Hypothalamus (tissue), 51 donors: Measurements from ENCODE around the gene GFOD1.
"Not testable (repeated sequence)": the region's sequence is repeated elsewhere in the genome, so short reads cannot be mapped to it uniquely, and the experiment has no call there.

Experiments
- DNase-seq, 51 donors: peaks; one replicate each; lab custom pipeline; 2025; lab: John Stamatoyannopoulos, UW

Gene GFOD1

GRCh38 chr6:13409991-13410390 is 77.4 kb downstream of the GFOD1 start:
- no peak for DNase-seq

DNA sequence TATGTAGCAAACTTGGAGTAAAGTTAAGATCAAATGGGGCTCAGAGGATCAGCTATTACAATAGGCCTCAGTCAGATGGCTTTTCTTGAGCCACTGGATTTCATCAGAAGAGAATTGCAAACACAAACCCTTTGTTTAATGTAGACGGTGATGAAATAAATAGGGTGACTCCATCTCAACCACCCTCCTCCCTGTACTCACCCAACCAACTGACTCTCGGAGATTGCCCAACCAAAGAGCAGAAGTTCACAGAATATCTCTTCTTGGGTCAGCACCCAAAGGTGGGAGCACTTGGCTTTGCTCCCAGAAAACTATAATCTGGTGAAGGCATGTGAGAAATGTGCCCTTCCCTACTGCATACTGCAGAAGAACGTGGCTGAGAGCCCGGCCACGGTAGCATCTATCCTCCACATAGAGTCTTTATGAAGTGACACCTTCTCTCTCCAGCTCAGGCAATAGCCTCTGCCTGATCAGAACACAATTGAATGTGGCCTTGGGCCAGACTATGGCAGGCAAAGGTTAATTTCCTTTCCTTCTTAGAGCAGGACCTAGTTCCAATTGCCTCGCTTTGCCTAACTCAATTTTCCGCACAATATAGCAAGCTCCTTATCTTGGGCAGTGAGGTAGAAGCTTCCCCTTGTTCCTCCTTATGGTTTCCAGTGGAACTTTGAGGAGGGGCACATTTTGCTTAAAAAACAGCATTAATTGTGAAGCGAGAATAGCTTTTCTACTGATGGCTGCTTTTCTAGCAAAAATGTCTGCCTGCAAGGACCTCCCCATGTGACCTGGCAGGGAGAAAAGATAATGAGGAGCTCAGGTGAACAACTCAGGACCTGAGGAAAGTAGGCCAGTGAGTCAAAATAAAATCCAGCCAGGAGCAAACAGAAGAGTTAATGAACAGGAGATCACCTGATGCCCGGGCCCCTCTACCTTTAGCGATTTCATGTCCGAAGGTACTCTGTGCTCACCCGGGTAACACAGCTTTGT is 79.4 kb downstream of the GFOD1 start:
- peak in 3 of 51 donors; percentile 23 to 49 (median 26) for DNase-seq

GRCh38 chr6:13407368-13407708 is 80.1 kb downstream of the GFOD1 start:
- peak in 1 of 51 donors; percentile 47 for DNase-seq

DNA sequence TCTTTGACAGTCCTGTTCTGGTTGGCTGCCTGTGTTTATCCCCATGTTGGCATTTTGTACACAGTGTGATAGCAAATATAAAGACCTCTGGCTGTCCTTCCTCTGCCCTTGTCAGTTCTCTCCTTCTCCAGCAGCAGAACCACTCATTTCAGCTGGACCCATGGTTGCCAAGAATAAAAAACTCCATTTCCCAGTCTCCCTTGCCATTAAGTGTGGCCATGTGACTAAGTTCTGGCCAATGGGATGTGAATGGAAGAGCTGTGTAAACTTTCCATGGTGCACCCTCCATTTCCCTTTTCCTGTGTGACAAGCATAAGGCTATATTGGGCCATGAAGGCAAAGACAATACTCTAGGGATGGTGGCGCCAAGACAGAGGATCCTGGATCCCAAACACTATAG is 80.6 kb downstream of the GFOD1 start:
- peak in 13 of 51 donors; percentile 6 to 72 (median 36) for DNase-seq

DNA sequence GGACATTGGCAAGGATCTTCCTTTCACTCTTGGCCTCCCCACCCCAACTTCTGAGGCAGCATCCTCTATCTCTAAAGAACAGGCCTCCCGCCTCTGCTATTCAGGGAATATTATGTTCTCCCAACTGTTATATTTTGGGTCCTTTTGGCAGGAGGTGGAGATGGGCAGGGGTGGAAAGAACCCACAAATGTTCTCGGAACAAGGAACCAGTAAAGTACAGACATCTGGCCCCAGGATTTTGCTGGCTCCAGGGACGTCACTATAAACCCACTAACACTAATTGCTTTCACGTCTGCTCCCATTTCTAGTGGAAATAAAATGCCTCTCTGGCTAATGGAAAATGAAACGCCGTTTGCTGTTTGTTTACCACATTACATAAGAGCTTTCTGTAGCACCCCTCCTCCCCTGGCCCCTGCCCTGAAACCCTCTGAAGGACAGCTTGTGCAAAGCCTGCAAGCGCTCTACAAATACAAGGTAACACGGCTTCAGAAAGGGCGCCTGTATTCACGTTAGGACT is 81.4 kb downstream of the GFOD1 start:
- DNase-seq: peak in 3 of 51 donors; percentile 31 to 52 (median 45)

DNA sequence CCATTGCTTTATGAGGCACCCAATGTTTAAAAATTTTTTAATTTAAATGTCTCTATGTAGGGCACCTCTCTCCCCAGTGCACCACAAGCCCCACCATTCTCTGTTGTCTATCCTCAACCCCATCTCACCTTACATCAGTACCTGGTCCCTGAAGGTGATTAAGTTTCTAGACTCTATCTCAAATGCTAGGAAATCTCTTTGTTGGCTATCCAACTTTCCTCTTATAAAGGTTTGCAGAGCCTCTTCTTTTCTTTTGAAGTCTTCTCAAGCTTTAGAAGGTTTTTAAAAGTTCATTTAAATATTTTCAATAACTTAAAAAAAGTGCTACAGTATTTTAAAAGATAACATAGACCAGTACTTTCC is 82.5 kb downstream of the GFOD1 start:
- DNase-seq: no peak

DNA sequence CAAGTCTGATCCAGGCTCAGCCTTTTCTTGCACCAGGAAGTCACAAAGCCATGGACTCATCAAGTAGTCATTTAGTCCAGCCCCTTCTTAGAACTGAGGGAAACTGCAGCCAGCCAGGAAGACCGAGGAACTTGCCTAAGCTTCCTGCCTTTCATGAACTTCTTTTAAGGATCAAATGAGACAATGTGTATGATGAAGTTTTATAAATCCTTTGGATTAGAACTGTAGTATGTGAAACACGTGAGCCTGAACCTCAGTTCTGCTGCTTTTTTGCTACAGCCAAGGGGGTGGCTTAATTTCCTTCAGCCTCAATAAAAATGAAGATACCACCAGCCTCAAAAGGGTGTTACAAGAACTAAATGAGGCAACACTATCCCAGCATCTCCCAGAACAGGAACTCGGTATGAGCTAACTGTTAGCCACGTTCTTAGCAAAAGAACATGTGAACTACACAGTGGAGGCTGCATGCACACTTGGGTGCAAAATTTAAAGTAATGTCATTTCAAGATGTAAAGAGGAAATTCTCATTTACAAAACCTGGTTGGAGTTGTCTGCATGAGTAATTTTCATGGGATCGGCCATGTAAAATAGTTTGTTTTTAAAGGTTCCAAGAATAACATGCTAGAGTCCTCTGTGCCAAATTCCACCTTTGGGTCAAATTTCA is 83.0 kb downstream of the GFOD1 start:
- peak in 1 of 51 donors; percentile 36 for DNase-seq

DNA sequence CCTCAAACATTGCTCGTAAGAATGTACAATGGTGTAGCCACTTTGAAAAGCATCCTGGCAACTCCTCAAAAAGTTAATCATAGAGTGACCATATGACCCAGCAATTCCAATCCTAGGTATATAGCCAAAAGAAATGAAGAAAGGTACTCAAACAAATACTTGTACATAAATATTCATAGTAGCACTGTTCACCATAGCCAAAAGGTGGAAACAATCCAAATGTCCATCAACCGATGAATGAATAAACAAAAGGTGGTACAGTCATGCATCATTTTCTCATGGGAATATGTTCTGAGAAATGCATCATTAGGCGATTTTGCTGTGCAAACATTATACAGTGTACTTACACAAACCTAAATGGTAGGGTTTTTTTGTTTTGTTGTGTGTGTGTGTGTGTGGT is 84.7 kb downstream of the GFOD1 start:
- no peak for DNase-seq

DNA sequence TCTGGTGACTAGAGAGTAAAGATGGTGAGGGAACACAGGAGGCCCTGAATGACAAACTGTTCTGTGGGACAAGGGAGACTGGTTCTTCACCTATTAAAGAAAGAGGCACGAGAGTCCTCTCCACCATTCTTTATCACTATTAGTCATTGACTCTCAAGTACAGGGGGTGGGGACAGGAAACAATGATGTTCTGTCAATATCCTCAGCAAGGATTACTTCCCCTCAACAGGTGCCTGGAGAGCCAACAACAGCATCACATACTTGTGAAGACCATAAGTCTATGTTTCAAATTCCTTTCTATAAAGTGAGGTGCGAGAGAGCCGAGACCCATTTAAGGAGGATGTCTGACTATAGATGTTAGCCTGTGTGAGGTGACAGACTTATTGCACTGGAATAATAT is 86.6 kb downstream of the GFOD1 start:
- no peak for DNase-seq

- DNase-seq: peak in 9 of 51 donors; percentile 9 to 41 (median 16)
These were observed 88.9 kb downstream of the GFOD1 start for GRCh38 chr6:13398421-13398994.

DNA sequence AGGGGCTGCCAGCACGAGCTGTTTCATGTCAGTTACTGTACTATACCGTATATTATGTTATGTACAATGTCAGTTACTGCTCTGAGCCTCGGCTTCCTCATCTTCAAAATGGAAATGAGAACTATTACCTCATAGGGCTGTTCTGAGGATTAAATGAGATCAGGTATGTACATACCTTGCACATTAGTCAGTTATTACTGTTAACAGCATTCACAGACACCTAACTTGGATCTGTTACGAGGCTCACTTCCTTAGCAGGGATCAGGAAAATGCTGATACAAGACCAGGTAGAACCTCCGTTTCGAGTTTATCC is 89.4 kb downstream of the GFOD1 start:
- DNase-seq: no peak

DNA sequence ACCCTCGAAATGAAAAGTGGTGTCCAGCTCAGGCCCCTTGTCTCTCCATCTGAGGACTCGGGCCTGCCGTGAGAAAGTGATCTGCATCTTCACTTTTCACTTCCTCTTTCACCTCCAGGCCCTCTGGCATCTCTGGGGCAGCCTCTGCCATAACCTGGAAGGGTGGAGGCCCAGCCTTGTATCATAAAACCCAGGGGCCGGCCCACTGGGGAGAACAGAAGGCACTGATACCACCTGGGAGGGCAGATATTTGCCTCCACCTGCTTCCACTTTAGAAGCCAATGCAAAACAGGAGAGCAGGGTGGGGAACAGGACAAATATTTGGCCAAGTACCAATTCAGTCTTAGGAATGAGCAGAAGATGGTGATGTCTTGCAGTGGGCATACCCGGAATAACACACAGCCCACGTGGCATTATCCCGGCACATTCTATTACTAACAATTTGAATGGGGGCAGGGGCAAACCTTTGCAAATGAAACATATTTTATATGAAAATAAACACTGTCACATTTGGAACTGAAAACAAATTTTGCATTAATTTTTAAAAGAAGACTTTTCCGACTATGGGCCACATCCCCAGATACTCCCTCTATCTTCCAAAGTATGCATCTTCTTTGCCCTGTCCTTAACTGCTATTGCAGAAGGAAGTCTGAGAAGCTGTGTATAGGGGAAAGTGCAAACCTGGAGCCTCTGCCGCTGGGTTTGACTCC is 89.9 kb downstream of the GFOD1 start:
- DNase-seq: no peak

- no peak for DNase-seq
These were observed 91.1 kb downstream of the GFOD1 start for GRCh38 chr6:13396241-13396792.

DNA sequence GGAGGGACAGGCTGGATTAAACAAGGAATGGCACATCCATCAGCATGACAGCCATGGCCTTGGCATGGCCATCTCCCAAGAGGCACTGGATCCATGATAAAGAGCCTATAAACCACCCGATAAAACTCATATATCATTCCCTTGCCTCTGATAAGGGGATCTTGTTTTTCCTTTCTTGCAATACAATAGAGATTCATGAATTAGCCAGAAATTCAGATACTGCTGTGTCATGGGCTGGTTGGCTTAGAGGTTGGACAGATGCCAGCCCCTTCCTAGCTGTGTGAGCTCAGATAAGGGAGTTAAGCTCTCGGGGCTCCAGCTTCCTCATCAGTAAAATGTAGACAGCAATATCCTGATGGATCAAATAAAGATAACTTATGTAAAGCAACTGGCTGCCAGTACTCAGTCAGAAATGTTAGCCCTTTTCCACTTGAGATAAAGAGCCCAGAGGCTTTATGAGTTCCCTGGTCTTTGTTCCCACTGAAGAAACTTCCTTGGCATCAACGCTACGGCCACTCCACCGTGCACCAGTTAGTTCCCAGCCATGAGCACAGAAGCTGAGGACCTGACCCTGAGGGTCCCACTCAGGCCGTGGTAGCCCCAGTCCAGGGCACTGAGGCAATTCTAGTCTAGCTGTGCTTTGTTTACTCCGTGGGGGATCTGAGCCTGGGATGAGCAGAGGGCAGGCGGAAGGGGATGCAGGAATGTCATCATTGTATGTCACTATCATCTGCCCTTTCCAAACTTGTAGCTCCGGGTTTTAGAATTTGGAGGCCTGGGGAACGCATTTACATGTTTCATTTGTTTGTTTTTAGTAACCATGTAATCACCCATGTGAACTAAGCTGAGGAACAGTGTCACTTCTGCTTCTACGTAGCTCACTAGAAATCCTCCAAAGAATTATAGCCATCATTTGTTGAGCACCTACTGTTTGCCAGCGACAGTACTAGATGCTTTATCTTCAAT is 91.8 kb downstream of the GFOD1 start:
- peak in 23 of 51 donors; percentile 8 to 64 (median 38) for DNase-seq

DNA sequence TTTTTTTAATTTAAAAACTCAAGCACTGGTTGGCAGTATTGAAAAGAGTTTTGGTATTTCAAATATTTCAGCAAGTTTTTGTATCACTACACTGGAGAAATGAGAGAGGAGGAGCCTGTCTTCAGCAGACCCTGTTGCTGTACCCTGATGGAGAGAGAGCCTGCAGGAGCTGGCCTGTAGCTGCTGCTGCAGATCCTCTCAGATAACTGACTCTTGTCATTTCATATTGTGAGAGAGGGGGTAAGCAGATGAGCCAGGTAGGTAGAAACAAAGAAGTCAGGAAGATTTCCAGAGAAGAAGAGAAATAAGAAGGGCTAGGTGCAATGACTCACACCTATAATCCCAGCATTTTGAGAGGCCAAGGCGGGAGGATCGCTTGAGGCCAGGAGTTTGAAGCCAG is 94.9 kb downstream of the GFOD1 start:
- DNase-seq: no peak

DNA sequence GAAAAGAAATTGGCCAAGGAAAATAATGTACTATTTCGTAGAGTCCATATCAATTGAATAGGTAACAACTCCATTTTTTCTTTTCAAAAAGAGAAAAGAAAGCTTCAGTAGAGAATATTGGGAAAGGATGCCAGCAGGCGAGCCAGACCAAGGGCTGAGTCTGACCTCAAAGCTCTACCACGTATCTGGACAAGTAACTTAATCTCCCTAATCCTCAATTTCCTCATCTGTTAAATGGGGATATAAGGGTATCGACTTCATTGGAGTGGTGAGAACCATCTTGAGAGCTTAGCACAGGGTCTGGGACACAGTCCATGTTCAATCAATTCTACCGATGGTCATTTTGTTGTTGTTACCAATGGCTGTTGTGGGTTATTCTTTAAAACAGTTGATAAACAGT is 95.9 kb downstream of the GFOD1 start:
- DNase-seq: no peak

- DNase-seq: no peak
These were observed 96.7 kb downstream of the GFOD1 start for GRCh38 chr6:13390658-13391057.

DNA sequence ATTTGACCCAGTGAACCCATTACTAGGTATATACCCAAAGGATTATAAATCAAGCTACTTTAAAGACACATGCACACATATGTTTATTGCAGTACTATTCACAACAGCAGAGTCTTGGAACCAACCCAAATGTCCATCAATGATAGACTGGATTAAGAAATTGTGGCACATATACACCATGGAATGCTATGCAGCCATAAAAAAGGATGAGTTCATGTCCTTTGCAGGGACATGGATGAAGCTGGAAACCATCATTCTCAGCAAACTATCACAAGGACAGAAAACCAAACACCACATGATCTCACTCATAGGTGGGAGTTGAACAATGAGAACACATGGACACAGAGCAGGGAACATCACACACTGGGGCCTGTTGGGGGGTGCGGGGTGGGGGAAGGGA is 98.2 kb downstream of the GFOD1 start:
- not testable (repeated sequence) for DNase-seq

- DNase-seq: not testable (repeated sequence)
These were observed 98.6 kb downstream of the GFOD1 start for GRCh38 chr6:13388769-13389168.
